Prostate gland (tissue), 2 donors: ENCODE data around the gene PAPSS2. TPM values are rescaled to one million over a fixed set of nuclear protein-coding genes. Genes with fewer than 3 reads are reported as not detected.

Experiments used
- DNase-seq: peaks from one replicate; pipeline ENCODE4 v3.0.0-alpha.2; 2019; ENCODE audit warnings: low spot score
- H3K27ac ChIP-seq, 2 donors: fragments of 200-600 bp; sonication (generic); 2 replicates each; pipeline ENCODE4 v1.5.1; 2017 to 2019
- H3K27me3 ChIP-seq: fragments of 200-600 bp; sonication (generic); replicated peaks from 2 replicates; pipeline ENCODE4 v1.5.1; 2019; ENCODE audit not compliant: insufficient read depth
- H3K36me3 ChIP-seq, 2 donors: fragments of 200-600 bp; sonication (generic); 1 replicate in 1 of 2; 2 replicates in 1 of 2; pipeline versions ENCODE4 v1.5.1 to v1.8.1; 2017 to 2019
- H3K4me1 ChIP-seq: fragments of 200-600 bp; sonication (generic); replicated peaks from 2 replicates; pipeline ENCODE4 v1.5.1; 2019
- H3K4me3 ChIP-seq, 2 donors: fragments of 200-600 bp; sonication (generic); 2 replicates each; pipeline ENCODE4 v1.5.1; 2017 to 2019
- H3K9me3 ChIP-seq: fragments of 200-600 bp; sonication (generic); 2 replicates; pipeline ENCODE4 v1.5.1; 2017
- CTCF ChIP-seq, 4 experiments: fragments of 200-600 bp in 2 of 4; fragments of 450-650 bp in 2 of 4; sonication (generic) in 2 of 4; IDR thresholded peaks; 1 replicate in 3 of 4; 2 replicates in 1 of 4; pipeline ENCODE4 v1.5.1; 2016 to 2019; ENCODE audit warnings: antibody characterized with exemption in 4 of 4, mild to moderate bottlenecking in 2 of 4, moderate library complexity in 2 of 4
- POLR2A ChIP-seq: fragments of 450-650 bp; IDR thresholded peaks from one replicate; pipeline ENCODE4 v1.6.1; 2016; ENCODE audit warnings: antibody characterized with exemption, mild to moderate bottlenecking
- POLR2AphosphoS5 ChIP-seq: sonication (generic); formaldehyde crosslinking; IDR thresholded peaks from one replicate; pipeline ENCODE4 v1.6.1; 2017; ENCODE audit warnings: antibody characterized with exemption
- WGBS: methylation state at CpG from one replicate; pipeline ENCODE4 v1.1.5; 2018; 5-methylcytosine and 5-hydroxymethylcytosine counted together
- intact Hi-C: fragments of 100-400 bp; cut with DNase I; formaldehyde crosslinking; loops from one replicate; pipeline ENCODE4 v1.14.2; 2022
- total RNA-seq, 2 donors: library from RNA; depleted of rRNA; stranded (reverse); fragments of >200 nt; gene quantifications; one replicate each; pipeline ENCODE4 v1.1.0, GENCODE V29; 2016

PAPSS2 gene
- total RNA-seq, 2 donors from 2014 or later = 5.5 to 9.0 TPM

GRCh38 chr10:87763086-87763861 is 103.6 kb downstream of the PAPSS2 start:
- Histone ChIP-seq H3K27me3 (no peaks in the 10 kb centered on the region), H3K9me3 (no peaks in the 10 kb centered on the region), H3K27ac (no peak overlapping the region), H3K4me3 (no peak overlapping the region), H3K36me3 (no peaks in the 10 kb centered on the region), H3K4me1 (no peaks in the 10 kb centered on the region)
- TF ChIP-seq POLR2A = no peak
- no peak for TF ChIP-seq POLR2AphosphoS5
- no peak for TF ChIP-seq CTCF (IDR thresholded peaks at IDR 0.05)
- no peak for DNase-seq
- WGBS = 85% methylated on average over 5 of the region's 5 CpGs
- intact Hi-C loops = no loop called here

- Histone ChIP-seq H3K4me3 (no peak overlapping the region), H3K36me3 (no peaks in the 10 kb centered on the region), H3K27ac (no peak overlapping the region), H3K27me3 (no peaks in the 10 kb centered on the region), H3K9me3 (no peaks in the 10 kb centered on the region), H3K4me1 (no peaks in the 10 kb centered on the region)
- no peak for DNase-seq
- WGBS = 88% methylated on average over 13 of the region's 13 CpGs
- TF ChIP-seq CTCF (IDR thresholded peaks at IDR 0.05) (no peak), POLR2A (no peak), POLR2AphosphoS5 (no peak)
- intact Hi-C loops = no loop called here
Observed at GRCh38 chr10:87764072-87764934, 104.6 kb downstream of the PAPSS2 start.

- Histone ChIP-seq H3K9me3 (no peaks in the 10 kb centered on the region), H3K27ac (no peak overlapping the region), H3K4me1 (no peaks in the 10 kb centered on the region), H3K27me3 (no peaks in the 10 kb centered on the region), H3K36me3 (no peaks in the 10 kb centered on the region), H3K4me3 (no peak overlapping the region)
- TF ChIP-seq CTCF (IDR thresholded peaks at IDR 0.05) = no peak
- no peak for TF ChIP-seq POLR2A
- TF ChIP-seq POLR2AphosphoS5 = no peak
- intact Hi-C loops = no loop called here
- DNase-seq = no peak
- WGBS = 99% methylated on average over 5 of the region's 5 CpGs
Observed at GRCh38 chr10:87765666-87766376, 106.1 kb downstream of the PAPSS2 start.

GRCh38 chr10:87767253-87767652 is 107.6 kb downstream of the PAPSS2 start:
- TF ChIP-seq CTCF (IDR thresholded peaks at IDR 0.05) (no peak), POLR2A (no peak), POLR2AphosphoS5 (no peak)
- H3K27ac ChIP-seq = no peak overlapping the region
- no peak for DNase-seq
- H3K9me3 ChIP-seq = no peaks in the 10 kb centered on the region
- WGBS = 96% methylated on average over 5 of the region's 5 CpGs
- no peak overlapping the region for H3K4me3 ChIP-seq
- no peaks in the 10 kb centered on the region for H3K4me1 ChIP-seq
- H3K27me3 ChIP-seq = no peaks in the 10 kb centered on the region
- H3K36me3 ChIP-seq = no peaks in the 10 kb centered on the region
- intact Hi-C loops = no loop called here
